Medulla oblongata (tissue), 1 donor: ENCODE measurements around the gene TMEM141.
"Not testable (repeated sequence)": the region's sequence is repeated elsewhere in the genome, so short reads cannot be mapped to it uniquely, and the experiment has no call there.

Experiments
- DNase-seq: peaks from one replicate; pipeline ENCODE4 v3.0.0-alpha.2; 2015; ENCODE audit errors: extremely low spot score

The TMEM141 gene

GRCh38 chr9:136773386-136774044 is 17.6 kb upstream of the TMEM141 start:
- no peak for DNase-seq

- DNase-seq, result no peak
Measured at GRCh38 chr9:136774416-136775045, 16.6 kb upstream of the TMEM141 start.

GRCh38 chr9:136775191-136775590 is 16.0 kb upstream of the TMEM141 start:
- no peak for DNase-seq

GRCh38 chr9:136776947-136777346 is 14.2 kb upstream of the TMEM141 start:
- DNase-seq, result no peak

- no peak for DNase-seq
Measured at GRCh38 chr9:136777359-136777758, 13.8 kb upstream of the TMEM141 start.

- DNase-seq, result no peak
Measured at GRCh38 chr9:136779808-136780207, 11.3 kb upstream of the TMEM141 start.

- no peak for DNase-seq
Measured at GRCh38 chr9:136782452-136782851, 8.7 kb upstream of the TMEM141 start.

GRCh38 chr9:136784249-136784996 is 6.7 kb upstream of the TMEM141 start:
- DNase-seq, result peak; percentile 46

- DNase-seq, result no peak
Measured at GRCh38 chr9:136784997-136785361, 6.2 kb upstream of the TMEM141 start.

GRCh38 chr9:136785565-136786355 is 5.4 kb upstream of the TMEM141 start:
- not testable (repeated sequence) for DNase-seq

GRCh38 chr9:136786451-136786850 is 4.7 kb upstream of the TMEM141 start:
- DNase-seq, result peak; percentile 90

- DNase-seq, result peak; percentile 33
Measured at GRCh38 chr9:136786983-136787382, 4.2 kb upstream of the TMEM141 start.

- peak; percentile 91 for DNase-seq
Measured at GRCh38 chr9:136787690-136788400, 3.3 kb upstream of the TMEM141 start.

GRCh38 chr9:136788644-136789522 is 2.3 kb upstream of the TMEM141 start:
- not testable (repeated sequence) for DNase-seq

- no peak for DNase-seq
Measured at GRCh38 chr9:136789523-136789937, 1.6 kb upstream of the TMEM141 start.

- DNase-seq, result peak; percentile 40
Measured at GRCh38 chr9:136791516-136792276, 552 bp downstream of the TMEM141 start.

- DNase-seq, result no peak
Measured at GRCh38 chr9:136792321-136793085, 1.4 kb downstream of the TMEM141 start.

- no peak for DNase-seq
Measured at GRCh38 chr9:136793086-136793946, 2.2 kb downstream of the TMEM141 start.
